D721Med (cell line): ENCODE data around the gene EZH1.

Experiments used
- DNase-seq: peaks from one replicate; pipeline ENCODE4 v3.0.0; 2011; ENCODE audit warnings: low spot score; ENCODE audit not compliant: insufficient read length
- FAIRE-seq: peaks from 2 replicates; lab custom pipeline; 2011; peaks lifted over from hg19 to GRCh38; lab: Jason Lieb, UNC
- CTCF ChIP-seq: IDR thresholded peaks from 2 replicates; pipeline ENCODE4 v1.5.1; 2012; ENCODE audit warnings: mild to moderate bottlenecking, control low read depth; ENCODE audit not compliant: insufficient read depth; ENCODE audit errors: missing control alignments

The EZH1 gene

GRCh38 chr17:42653179-42654124 lies 91.4 kb downstream of the EZH1 start:
- FAIRE-seq (no peak), DNase-seq (no peak)
- TF ChIP-seq CTCF: no peak

GRCh38 chr17:42651392-42651791 lies 93.4 kb downstream of the EZH1 start:
- DNase-seq (no peak), FAIRE-seq (no peak)
- TF ChIP-seq CTCF: no peak
